NB4 (cell line): ENCODE results near the gene PDE9A.

Experiments used
- DNase-seq: peaks from one replicate; pipeline ENCODE4 v3.0.0; 2010; ENCODE audit warnings: low read depth
- H3K4me3 ChIP-seq: one replicate; pipeline ENCODE4 v1.5.1; 2011; ENCODE audit warnings: mild to moderate bottlenecking, low read depth, low read length, moderate library complexity
- CTCF ChIP-seq: IDR thresholded peaks from one replicate; pipeline ENCODE4 v1.5.1; 2012; ENCODE audit warnings: low read depth, low read length
- MAX ChIP-seq: IDR thresholded peaks from 2 replicates; pipeline ENCODE4 v1.6.1; 2011; ENCODE audit warnings: low read depth, low read length
- MYC ChIP-seq: IDR thresholded peaks from 2 replicates; pipeline ENCODE4 v1.6.1; 2011; ENCODE audit warnings: low read depth, low read length
- POLR2A ChIP-seq: IDR thresholded peaks from 2 replicates; pipeline ENCODE4 v1.6.1; 2011; ENCODE audit warnings: mild to moderate bottlenecking; ENCODE audit not compliant: insufficient read length; ENCODE audit errors: extremely low read depth

PDE9A gene

GRCh38 chr21:42616446-42616845 lies 37.0 kb upstream of the PDE9A start:
- H3K4me3 ChIP-seq, result no peak overlapping the region
- DNase-seq, result no peak
- TF ChIP-seq MYC, result no peak
- TF ChIP-seq POLR2A, result no peak
- TF ChIP-seq CTCF, result no peak
- TF ChIP-seq MAX, result no peak

- DNase-seq, result no peak
- H3K4me3 ChIP-seq, result no peak overlapping the region
- TF ChIP-seq MYC (no peak), MAX (no peak), CTCF (no peak), POLR2A (no peak)
These were observed 36.5 kb upstream of the PDE9A start for GRCh38 chr21:42616941-42617340.

GRCh38 chr21:42617486-42617885 lies 35.9 kb upstream of the PDE9A start:
- TF ChIP-seq CTCF, result no peak
- no peak for TF ChIP-seq MYC
- no peak for TF ChIP-seq MAX
- no peak for TF ChIP-seq POLR2A
- DNase-seq, result no peak
- H3K4me3 ChIP-seq, result no peak overlapping the region

GRCh38 chr21:42618707-42619102 lies 34.7 kb upstream of the PDE9A start:
- H3K4me3 ChIP-seq, result no peak overlapping the region
- TF ChIP-seq MYC, result no peak
- no peak for TF ChIP-seq CTCF
- TF ChIP-seq POLR2A, result no peak
- TF ChIP-seq MAX, result no peak
- DNase-seq, result no peak

- TF ChIP-seq POLR2A (no peak), MAX (no peak), MYC (no peak), CTCF (no peak)
- H3K4me3 ChIP-seq, result no peak overlapping the region
- DNase-seq, result no peak
These were observed 34.3 kb upstream of the PDE9A start for GRCh38 chr21:42619166-42619565.

GRCh38 chr21:42619841-42620240 lies 33.6 kb upstream of the PDE9A start:
- TF ChIP-seq MAX, result no peak
- no peak for TF ChIP-seq MYC
- no peak for TF ChIP-seq POLR2A
- no peak for TF ChIP-seq CTCF
- no peak for DNase-seq
- no peak overlapping the region for H3K4me3 ChIP-seq
